Measurements from ENCODE around the gene IL23R. TPM values are rescaled to one million over a fixed set of nuclear protein-coding genes. Genes with fewer than 3 reads are reported as not detected.
A peak's percentile ranks its signal among the peaks of the same experiment; 100 is the strongest.

The IL23R gene
- total RNA-seq, 1 experiment from 2014 or later, result not detected

DNA sequence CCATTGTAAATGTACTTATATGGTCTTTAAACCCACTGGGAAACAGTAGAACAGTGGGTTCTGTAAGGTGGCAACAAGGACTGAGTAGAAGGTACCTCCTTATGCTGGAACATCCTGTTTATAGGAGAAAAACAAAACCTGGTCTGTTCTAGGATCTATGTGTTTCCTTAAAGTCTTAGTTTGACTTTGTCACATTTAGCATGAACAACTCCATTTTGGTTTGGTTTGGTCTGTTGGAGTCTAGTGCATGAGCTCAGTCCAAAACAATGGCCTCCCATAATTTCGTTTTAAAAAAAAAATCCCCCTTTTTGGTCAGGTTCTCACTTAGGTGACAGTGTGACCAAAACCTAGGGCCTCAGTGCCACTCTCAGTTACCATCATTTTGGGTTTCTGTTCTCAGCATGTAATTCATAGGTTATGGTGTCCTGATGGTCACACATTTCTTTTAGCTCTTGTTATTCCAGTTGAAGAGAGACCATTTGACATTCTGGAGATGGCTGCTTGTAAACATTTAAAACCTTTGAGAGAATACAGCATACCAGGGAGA, 75.0 kb downstream of the IL23R start:
- DNase-seq (ENCODE audit: low spot score), result no peak

DNA sequence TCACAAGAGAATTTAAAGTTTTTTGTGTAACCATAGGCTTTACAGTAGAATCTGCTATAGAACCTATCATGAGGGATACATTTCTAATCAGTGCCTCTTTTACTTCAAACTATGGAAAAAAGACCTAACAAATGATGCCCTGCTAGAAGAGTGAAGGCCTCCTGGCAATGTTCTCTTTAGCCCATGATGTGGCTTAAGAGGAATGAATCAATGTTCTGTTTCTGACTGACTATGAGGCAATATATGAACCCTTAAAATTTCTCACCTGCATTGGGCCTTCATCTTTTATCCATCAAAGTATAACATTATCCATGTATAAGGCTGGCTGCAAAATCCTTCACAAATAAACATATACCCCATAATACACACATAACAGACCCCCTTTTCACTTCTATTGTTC, 75.8 kb downstream of the IL23R start:
- DNase-seq (ENCODE audit: low spot score), result no peak

DNA sequence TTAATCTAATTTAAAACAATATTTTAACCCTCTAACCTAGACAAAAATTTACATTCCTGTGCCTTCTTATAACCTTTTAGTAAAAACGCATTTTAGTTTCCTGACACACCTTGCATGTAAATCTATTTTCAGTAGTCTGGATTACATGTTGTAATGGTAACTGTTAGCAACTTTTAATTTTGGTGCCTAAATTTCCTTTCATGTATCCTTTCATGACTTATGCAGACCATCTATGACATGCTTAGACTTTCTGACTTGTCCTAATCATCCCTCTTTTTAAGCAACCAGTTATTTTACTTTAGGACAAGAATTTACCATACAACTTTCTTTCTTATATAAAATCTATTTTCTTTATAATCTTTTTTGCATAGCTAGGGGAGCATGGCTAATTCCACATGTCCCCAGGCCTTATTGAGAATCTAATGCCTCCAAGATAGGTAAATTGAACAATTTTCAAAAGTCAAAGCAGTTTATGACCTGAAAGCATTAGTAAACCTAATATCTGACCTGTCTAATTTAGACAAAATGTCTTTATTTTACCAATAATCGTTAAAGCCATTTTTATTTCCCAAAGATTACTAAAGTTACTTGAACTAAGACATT, 83.9 kb downstream of the IL23R start:
- DNase-seq (ENCODE audit: low spot score), result no peak

DNA sequence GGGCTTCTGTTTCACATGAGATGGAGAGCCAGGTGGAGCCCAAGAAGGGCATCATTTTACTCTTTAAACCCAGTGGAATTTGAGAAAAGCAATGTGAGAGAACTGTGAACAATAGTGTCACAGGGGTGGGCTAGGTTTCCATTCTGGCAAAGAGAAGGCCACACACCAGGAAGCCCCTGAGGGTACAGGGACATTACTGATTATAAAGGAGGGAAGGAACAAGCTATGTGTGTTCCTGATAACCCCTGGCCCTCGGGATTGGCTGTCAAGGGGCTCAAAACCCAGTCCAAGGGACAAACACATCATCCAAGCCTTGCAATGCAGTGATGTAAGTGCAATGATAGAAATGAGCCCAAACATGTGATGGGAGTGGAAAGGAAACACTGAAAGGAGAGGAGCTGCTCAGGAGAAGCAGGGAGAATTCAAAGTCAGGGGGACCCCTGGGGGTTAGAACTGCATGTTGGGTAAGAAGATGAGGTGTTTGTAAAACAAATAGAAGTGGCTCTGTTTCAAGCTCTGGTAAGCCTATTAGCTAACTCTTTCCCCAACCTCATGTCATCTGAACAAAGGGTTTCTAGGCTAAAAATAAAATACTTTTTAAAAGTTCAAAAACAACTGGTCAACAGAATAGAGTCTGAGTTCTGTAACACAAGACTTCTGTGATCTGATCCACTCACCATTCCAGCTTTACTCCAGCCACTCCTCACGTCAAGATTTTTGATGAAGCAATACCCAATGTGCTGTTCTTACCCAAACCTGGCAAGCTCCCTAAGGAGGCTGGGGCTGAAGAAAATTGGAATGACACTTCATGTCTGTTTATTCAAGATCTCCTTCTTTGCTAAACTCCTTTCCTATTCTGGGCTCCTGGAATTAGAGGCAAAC, 90.3 kb downstream of the IL23R start:
- no peak for DNase-seq (ENCODE audit: low spot score)

DNA sequence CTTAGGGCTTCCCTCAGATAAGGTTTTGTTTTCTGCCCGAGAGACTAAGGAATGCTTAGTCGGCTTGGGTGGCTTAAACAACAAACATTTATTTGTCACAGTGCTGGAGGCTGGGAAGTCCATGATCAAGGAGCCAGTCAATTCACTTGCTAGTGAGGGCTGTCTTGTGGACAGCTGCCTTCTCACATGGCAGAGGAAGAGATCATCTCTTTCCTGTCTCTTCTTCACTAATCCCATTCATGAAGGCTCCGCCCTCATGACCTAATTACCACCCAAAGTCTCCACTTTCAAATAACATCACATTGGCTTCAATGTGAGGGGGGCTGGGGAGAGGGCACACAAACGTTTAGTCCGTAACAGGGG, 90.9 kb downstream of the IL23R start:
- DNase-seq (ENCODE audit: low spot score), result no peak

DNA sequence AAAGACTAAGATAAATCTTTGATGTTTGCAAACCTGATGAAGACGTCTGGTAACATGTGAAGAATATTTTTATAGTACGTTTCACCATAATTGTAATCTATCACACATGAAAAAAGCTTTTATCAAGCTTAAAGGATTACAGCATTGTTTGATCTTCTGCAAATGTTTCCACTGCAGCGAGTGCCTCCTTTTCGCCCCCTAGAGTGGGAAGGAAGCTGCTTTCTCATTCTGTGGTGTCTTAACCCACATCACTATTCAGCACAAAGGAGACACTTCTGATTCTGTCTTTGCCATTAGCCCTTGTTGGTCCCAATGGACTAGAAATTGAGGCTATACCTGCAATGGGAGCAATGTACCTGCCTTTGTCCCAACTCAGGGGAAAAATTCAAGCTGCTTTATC, 95.4 kb downstream of the IL23R start:
- DNase-seq (ENCODE audit: low spot score), result no peak

DNA sequence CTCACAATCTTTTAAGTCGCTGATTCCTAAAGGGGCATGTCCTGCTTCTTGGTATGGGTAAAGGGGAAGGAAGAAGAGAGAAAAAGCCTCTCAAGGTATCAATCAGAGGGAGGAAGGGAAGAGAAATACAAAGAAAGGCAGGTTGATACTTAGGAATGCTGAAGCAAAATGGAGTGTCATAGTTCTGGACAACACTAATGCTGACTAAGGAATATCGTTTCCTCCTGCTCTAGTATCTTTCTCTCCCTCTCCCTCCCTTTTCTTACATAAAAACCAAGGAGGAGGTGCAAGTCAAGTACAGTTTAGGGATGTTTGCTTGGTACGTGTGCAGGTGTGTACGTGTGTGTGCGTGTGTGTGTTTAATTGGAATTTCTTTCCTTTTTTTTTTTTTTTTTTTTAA, 96.5 kb downstream of the IL23R start:
- DNase-seq (ENCODE audit: low spot score), result no peak

DNA sequence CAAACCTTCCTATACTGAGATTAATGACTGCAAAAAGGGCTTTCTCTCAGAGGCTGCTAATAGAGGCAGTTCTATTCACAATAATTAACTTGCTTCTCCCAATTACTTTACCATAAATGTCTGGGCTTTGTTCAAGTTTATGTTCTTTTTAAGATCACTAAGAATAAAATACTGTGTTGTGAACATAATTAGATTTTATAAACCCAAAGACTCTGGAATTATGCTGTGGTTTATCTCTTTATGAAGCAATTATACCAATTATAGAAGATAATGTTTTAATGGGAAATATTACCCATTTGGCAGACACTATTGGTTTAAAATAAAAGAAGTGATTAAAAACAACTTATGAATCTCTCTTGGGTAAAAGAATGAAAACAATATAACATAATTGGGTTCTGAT, 97.9 kb downstream of the IL23R start:
- DNase-seq (ENCODE audit: low spot score), result no peak

DNA sequence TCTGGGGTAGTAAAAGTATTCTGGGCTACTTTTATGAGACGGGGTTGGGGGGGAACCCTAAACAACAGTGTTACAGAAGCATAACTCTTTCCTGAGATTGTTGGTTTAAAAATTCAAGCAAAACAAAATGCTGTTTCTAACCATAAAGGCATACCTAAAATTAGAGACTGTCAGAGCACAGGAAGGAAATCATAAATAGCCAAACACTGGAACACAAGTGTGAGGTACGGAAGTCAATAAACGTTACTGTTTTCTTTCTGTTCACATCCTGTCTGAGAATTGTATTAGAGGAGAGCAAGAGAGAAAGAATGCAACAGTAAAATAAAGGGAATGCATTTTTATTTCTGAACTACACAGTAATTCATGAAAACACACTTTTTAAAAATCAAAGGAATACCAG, 98.6 kb downstream of the IL23R start:
- DNase-seq (ENCODE audit: low spot score), result no peak

DNA sequence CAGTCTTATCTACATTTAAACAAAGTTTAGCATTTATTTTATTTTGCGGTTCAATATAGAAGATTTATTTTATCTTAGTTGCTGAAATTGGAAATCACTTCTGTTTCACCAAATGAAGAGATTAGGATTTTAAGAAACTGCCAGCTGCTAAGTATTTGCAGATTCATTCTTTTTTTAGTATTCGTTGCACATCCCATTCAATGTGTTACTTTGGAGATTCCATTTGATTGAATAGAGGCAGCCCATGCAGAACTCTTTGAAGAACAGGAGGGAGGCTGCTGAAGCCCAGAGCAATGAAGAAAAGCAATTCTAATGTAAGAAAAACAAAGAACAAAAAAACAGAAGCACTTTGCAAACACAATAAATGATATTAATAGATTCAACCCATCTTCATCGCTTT, 102.8 kb downstream of the IL23R start:
- DNase-seq (ENCODE audit: low spot score), result no peak

DNA sequence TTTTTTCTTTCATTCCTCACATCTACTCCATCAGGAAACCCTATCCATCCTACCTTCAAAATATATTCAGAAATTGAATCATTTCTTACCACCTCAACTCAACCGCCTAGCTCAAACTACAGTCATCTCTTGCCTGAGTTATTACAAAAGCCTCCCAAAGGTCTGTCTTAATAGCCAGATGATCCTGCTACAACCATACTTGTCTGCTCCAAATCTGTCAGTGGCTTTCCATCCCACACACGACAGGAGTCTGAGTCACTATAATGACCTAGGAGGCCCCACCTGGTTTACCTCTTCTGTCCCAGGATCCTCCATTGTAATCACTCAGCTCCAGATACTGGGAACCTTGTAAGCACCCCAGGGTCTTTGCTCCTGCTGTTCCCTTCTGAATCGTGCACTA, 104.3 kb downstream of the IL23R start:
- DNase-seq (ENCODE audit: low spot score), result no peak

DNA sequence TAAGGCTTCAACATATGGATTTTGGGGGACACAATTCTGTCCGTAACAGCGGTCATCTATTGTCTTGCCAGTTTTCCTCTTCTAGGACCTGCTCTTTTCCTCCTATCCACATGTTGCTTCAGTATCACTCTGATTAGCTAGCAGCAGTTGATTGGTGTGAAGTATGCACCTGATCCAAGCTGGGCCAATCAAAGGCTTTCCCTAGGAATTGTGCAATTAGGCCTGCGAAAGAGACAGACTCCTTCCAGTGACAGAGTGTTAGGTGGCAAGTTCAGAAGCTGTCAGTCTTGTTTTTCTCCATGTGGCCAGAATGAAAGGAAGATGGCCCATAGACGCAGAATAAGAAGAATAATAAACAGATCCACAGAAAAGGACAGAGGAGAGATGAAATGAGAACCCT, 107.3 kb downstream of the IL23R start:
- no peak for DNase-seq (ENCODE audit: low spot score)

DNA sequence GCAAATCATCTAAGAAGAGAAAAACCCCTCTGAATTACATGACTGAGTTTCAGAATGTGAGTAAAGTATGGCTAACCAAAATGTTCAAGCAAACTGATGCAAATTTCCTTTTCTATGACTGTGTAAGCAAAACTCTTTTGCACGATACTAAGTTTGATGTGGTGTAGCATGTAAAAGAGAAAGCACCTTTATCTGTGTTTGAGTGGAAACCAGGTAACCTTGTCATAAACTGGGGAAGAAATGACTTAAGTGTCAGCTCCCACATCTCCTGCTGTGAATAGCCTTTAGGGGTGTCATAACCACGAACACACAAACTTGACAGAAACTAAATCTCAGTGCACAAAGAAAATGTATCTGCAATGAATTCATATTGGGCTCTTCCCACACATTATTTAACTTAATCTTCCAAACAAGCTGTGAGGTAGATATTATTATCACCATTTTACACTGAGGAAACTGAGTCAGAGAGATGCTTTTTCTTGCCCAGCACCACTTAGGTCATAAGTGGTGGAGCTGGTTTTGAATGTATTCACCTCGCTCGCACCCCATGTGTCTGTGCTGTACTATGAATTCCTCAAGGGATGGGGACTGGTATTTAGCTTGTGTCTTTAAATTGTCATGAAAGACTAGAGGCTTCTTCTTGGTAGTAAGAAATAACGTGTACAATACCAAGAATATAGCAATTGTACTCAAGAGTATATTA, 108.5 kb downstream of the IL23R start:
- no peak for DNase-seq (ENCODE audit: low spot score)

DNA sequence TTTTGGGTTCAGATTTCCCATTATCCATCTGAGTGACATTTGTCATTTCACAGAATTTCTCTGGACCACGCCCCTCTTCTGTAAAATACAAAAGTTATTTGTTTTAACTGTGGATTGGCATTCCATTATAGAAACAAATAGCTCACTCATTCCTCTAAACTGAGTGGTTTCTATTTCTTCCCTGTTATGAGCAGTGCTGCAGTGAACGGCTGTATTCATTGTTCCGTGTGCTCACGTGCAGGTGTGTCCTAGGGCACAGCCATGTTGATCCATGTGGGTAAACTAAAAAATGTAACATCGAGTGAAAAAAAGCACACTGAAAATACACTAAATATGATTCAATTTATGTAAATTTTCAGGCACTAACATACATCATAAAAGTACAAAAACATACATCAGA, 114.4 kb downstream of the IL23R start:
- no peak for DNase-seq (ENCODE audit: low spot score)

DNA sequence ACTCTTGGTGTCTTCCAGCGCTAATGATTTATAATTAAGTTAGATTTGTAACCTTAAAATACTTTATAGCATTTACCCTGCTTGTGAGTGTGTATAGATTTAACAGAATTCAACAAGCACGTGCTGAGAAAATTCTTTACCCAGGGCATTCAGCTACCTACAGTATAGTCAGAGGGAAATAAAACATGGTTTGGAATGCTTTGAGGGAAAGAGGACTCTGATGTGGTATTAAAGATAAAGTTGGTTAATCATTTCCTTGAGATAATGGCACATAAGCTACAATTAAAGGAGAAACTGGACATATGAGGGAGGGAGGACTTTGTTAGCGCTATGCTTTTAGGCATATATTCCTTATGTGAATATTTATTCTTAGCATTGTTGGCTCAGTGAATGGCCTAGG, 115.0 kb downstream of the IL23R start:
- no peak for DNase-seq (ENCODE audit: low spot score)

DNA sequence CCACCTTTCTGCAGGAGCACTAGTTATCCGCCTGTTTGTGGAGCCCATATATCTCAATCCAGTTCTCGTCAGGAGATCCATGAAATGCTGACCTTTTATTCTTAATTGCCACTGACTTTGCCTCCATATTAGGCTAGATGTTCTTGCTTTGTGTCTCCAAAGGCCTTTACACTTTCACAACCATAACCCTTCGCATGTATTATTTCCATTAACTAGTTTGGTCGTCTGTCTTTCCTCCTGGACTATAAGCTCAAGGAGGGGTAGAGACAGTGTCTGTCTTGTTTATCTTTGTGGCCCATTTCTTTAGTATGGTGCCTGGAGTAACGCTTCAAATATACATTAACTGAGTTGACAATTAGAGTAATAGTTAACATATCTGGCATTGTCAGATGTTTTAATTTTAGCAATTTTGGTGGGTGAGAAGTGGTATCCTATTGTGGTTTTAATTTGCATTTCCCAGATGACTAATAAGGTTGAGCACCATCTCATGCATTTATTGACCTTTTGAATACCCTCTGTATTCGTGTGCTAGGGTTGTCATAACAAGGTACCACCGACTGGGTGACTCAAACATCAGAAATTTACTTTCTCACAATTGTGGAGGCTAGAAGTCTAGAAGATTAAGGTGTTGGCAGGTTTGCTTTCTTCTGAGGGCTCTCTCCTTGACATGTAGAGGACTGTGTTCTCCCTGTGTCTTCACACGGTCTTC, 119.7 kb downstream of the IL23R start:
- DNase-seq (ENCODE audit: low spot score), result peak; percentile 30

DNA sequence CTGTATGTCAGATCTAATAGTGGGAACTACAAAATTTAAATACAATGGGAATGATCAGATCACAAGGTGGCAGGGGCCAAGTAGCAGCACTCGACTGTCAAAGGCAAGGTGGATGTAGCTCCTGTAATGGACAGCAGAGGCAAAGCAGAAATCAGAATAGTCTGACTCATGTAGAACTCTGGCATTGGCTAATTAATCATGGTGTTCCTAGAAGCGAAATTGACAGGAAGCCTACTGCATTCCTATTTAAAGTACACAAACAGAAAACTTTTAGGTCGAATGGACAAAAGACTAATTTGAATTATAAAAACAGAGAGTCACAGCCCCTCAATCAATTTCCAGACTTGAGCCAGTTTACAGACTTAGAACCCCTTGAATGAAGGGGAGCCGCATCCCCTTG, 124.0 kb downstream of the IL23R start:
- no peak for DNase-seq (ENCODE audit: low spot score)

DNA sequence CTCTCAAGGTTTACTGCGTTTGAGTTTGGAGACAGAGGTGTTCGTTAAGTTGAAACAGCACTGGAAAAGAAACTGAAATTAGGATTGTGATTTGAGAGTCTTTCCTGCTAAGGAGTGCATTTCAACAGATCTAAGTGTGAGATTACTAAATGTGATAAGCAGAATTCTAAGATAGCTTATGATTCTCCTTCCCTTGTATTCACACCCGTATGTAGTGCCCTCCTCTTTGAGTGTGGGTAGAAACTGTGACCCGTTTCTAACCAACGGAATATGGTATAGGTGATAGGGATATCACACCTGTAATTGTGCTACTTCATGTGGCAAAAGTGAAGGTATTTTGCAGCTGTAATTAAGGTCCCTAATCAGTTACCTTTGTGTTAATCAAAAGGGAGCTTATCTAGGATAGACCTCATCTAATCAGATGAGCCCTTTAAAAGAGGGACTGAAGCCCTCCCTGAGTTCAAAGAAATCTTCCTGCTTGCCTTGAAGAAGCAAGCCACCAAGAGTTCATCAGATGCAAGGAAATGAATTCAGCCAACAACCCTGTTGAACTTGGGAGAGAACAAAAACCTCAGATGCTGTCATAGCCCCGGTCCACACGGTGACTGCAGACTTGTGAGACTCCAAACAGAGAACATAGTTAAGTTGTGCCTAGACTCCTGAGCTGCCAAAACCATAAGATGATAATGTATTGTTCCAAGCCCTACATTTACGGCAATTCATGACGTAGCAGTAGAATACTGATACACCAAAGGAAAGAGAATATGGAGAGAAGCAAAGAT, 128.8 kb downstream of the IL23R start:
- DNase-seq (ENCODE audit: low spot score), result no peak

DNA sequence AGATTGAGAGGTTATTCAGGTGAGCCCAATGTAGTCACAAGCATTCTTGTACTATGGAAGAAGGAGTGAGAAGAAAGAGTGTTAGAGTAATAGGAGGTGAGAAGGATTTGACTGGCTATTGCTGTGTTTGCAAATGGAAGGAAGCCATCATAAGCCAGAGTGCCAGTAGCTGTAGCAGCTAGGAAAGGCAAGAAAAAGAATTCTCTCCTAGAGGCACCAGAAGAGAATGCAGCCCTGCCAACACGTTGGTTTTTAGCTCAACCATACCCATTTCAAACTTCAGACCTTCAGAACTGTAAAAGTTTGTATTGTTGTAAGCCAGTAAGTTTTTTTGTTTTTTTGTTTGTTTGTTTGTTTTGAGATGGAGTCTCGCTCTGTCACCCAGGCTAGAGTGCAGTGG, 132.5 kb downstream of the IL23R start:
- DNase-seq (ENCODE audit: low spot score), result no peak

DNA sequence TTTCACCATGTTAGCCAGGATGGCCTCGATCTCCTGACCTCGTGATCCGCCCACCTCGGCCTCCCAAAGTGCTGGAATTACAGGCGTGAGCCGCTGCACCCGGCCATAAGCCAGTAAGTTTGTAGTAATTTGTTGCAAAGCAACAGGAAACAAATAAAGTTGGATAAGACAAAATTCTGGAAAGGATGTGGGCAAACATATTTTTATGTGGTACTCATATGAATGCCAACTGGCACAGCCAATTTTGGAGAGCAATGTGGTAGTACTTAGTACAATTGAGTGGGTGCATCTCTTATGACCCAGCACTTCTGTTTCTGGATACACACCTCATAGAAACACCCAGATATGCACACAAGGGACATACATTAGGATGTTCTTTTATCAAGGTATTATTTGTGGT, 133.0 kb downstream of the IL23R start:
- peak; percentile 5 for DNase-seq (ENCODE audit: low spot score)

DNA sequence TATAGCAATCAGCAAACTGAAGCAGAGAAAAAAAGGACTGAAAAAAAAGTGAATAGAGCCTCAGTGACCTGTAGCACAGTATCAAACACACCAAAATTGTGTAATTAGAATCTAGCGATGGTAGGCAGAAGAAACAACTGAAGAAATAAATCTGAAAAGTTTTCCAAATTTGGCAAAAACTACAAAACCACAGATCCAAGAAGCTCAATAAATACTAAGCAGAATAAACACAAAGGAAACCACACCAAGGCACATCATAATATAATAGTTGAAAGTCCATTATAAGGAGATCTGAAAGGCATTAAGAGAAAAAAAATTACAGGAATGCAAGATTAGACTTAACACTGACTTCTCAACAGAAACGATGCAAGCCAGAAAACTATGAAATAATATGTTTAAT, 134.3 kb downstream of the IL23R start:
- DNase-seq (ENCODE audit: low spot score), result peak; percentile 15

Measured in A172 (cell line).